Muscle of leg (tissue), 11 donors: ENCODE results near the gene SORD. TPM values are rescaled to one million over a fixed set of nuclear protein-coding genes. Genes with fewer than 3 reads are reported as not detected.

Source experiments
- DNase-seq: peaks from one replicate; pipeline ENCODE4 v3.0.0; 2013
- H3K27ac ChIP-seq: one replicate; pipeline ENCODE4 v1.5.1; 2013; ENCODE audit warnings: mild to moderate bottlenecking, low read length, control low read depth
- H3K27me3 ChIP-seq: one replicate; pipeline ENCODE4 v1.6.1; 2013; ENCODE audit warnings: low read length; ENCODE audit not compliant: control insufficient read depth, insufficient read depth
- H3K36me3 ChIP-seq: one replicate; pipeline ENCODE4 v1.6.1; 2013; ENCODE audit warnings: low read length; ENCODE audit not compliant: control insufficient read depth, insufficient read depth
- H3K4me1 ChIP-seq: one replicate; pipeline ENCODE4 v1.6.1; 2013; ENCODE audit warnings: low read length; ENCODE audit not compliant: control insufficient read depth, insufficient read depth
- H3K4me3 ChIP-seq: one replicate; pipeline ENCODE4 v1.5.1; 2013; ENCODE audit warnings: low read length, control low read depth
- H3K9me3 ChIP-seq: replicated peaks from 2 replicates; pipeline ENCODE4 v1.6.1; 2013; ENCODE audit warnings: low read depth, low read length; ENCODE audit not compliant: control insufficient read depth
- WGBS: methylation state at CpG from one replicate; pipeline ENCODE4 v1.1.5; 2013; ENCODE audit warnings: missing lambda C conversion rate; ENCODE audit not compliant: insufficient coverage; 5-methylcytosine and 5-hydroxymethylcytosine counted together
- polyA plus RNA-seq, 8 donors: library from polyadenylated mRNA; unstranded; fragments of 120-200 nt; gene quantifications; one replicate each; pipeline versions ENCODE4 v1.2.1 to v1.2.3, GENCODE V29; 2013; ENCODE audit warnings: inconsistent platforms in 1 of 8, low replicate concordance in 1 of 8; ENCODE audit not compliant: insufficient read length in 8 of 8, insufficient read depth in 1 of 8
- total RNA-seq: library from RNA; stranded (reverse); fragments of 120-200 nt; gene quantifications from one replicate; pipeline ENCODE4 v1.2.4, GENCODE V29; 2013

The SORD gene
- total and polyA plus RNA-seq, 9 donors: 6.3 to 11.8 (median 8.2) TPM

GRCh38 chr15:45121706-45122417 lies 98.9 kb downstream of the SORD start:
- Histone ChIP-seq H3K9me3 (no peaks in the 10 kb centered on the region), H3K27me3 (peaks cover 48% of the 10 kb centered on the region), H3K36me3 (no peaks in the 10 kb centered on the region), H3K27ac (no peak overlapping the region), H3K4me1 (peaks cover 8% of the 10 kb centered on the region), H3K4me3 (no peak overlapping the region)
- 56% methylated on average over 3 of the region's 9 CpGs for WGBS
- no peak for DNase-seq

GRCh38 chr15:45122719-45123118 lies 99.7 kb downstream of the SORD start:
- 75% methylated on average over 5 of the region's 7 CpGs for WGBS
- no peak overlapping the region for H3K4me3 ChIP-seq
- peaks cover 2% of the 10 kb centered on the region for H3K4me1 ChIP-seq
- H3K36me3 ChIP-seq: no peaks in the 10 kb centered on the region
- no peak overlapping the region for H3K27ac ChIP-seq
- H3K9me3 ChIP-seq: no peaks in the 10 kb centered on the region
- H3K27me3 ChIP-seq: peaks cover 40% of the 10 kb centered on the region
- DNase-seq: no peak

GRCh38 chr15:45123397-45123796 lies 100.4 kb downstream of the SORD start:
- H3K4me1 ChIP-seq: no peaks in the 10 kb centered on the region
- DNase-seq: no peak
- no peak overlapping the region for H3K4me3 ChIP-seq
- H3K27me3 ChIP-seq: peaks cover 44% of the 10 kb centered on the region
- no peaks in the 10 kb centered on the region for H3K36me3 ChIP-seq
- H3K27ac ChIP-seq: no peak overlapping the region
- no peaks in the 10 kb centered on the region for H3K9me3 ChIP-seq

- Histone ChIP-seq H3K27ac (no peak overlapping the region), H3K4me1 (peaks cover 8% of the 10 kb centered on the region), H3K36me3 (no peaks in the 10 kb centered on the region), H3K9me3 (no peaks in the 10 kb centered on the region), H3K4me3 (no peak overlapping the region), H3K27me3 (peaks cover 63% of the 10 kb centered on the region)
- DNase-seq: no peak
- WGBS: no CpG with 5 or more reads among the region's 2 CpGs
Observed at GRCh38 chr15:45126535-45127158, 103.7 kb downstream of the SORD start.

Other genes starting within 250 kb of the SORD start
- not detected for gene TERB2, start 66.5 kb upstream of the SORD start, total RNA-seq
- gene TERB2, start 66.5 kb upstream of the SORD start, polyA plus RNA-seq: under 1 TPM in 1 of 8 donors, not detected in 7; 0.21 TPM
- gene DUOX2, start 91.0 kb downstream of the SORD start, total RNA-seq: 0.04 TPM
- gene DUOX2, start 91.0 kb downstream of the SORD start, polyA plus RNA-seq: under 1 TPM in 5 of 8 donors, not detected in 3; 0.03 to 0.38 (median 0.15) TPM
- gene DUOXA2, start 91.1 kb downstream of the SORD start, total RNA-seq: not detected
- gene DUOXA2, start 91.1 kb downstream of the SORD start, polyA plus RNA-seq: not detected
- 0.18 TPM for gene DUOXA1, start 106.7 kb downstream of the SORD start, total RNA-seq
- 1 to 10 TPM in 1 of 8 donors, under 1 TPM in 4, not detected in 3; 0.10 to 2.4 (median 0.39) TPM for gene DUOXA1, start 106.7 kb downstream of the SORD start, polyA plus RNA-seq
- gene DUOX1, start 106.8 kb downstream of the SORD start, total RNA-seq: 0.04 TPM
- 1 to 10 TPM in 5 of 8 donors, under 1 TPM in 3; 0.87 to 3.2 (median 1.6) TPM for gene DUOX1, start 106.8 kb downstream of the SORD start, polyA plus RNA-seq
- 8.6 TPM for gene SHF, start 164.8 kb downstream of the SORD start, total RNA-seq
- 10 to 100 TPM in 4 of 8 donors, 1 to 10 TPM in 4; 7.8 to 13.3 (median 10.0) TPM for gene SHF, start 164.8 kb downstream of the SORD start, polyA plus RNA-seq
- not detected for gene SLC28A2, start 229.0 kb downstream of the SORD start, total RNA-seq
- gene SLC28A2, start 229.0 kb downstream of the SORD start, polyA plus RNA-seq: 1 to 10 TPM in 1 of 8 donors, under 1 TPM in 5, not detected in 2; 0.10 to 1.0 (median 0.17) TPM